Osteoblast (primary cell): Measurements from ENCODE around the gene PLXND1. TPM values are rescaled to one million over a fixed set of nuclear protein-coding genes. Genes with fewer than 3 reads are reported as not detected.

Experiments
- DNase-seq: peaks from one replicate; pipeline ENCODE4 v3.0.0; 2011; ENCODE audit warnings: low spot score, mixed read lengths; ENCODE audit not compliant: insufficient read length; ENCODE audit errors: missing footprints
- H2AFZ ChIP-seq: 2 replicates; pipeline ENCODE4 v1.6.0; 2011; ENCODE audit warnings: mild to moderate bottlenecking, low read length
- H3K27ac ChIP-seq: 2 replicates; pipeline ENCODE4 v1.5.1; 2011; ENCODE audit warnings: mild to moderate bottlenecking, low read depth, low read length, moderate library complexity
- H3K27me3 ChIP-seq: 2 replicates; pipeline ENCODE4 v1.6.0; 2012; ENCODE audit warnings: mild to moderate bottlenecking, control low read depth, inconsistent platforms, low read length, moderate library complexity; ENCODE audit not compliant: insufficient read depth
- H3K36me3 ChIP-seq: 2 replicates; pipeline ENCODE4 v1.5.1; 2011; ENCODE audit warnings: mild to moderate bottlenecking, low read length, control low read depth, moderate library complexity; ENCODE audit not compliant: insufficient read depth
- H3K4me1 ChIP-seq: 2 replicates; pipeline ENCODE4 v1.5.1; 2011; ENCODE audit warnings: mild to moderate bottlenecking, low read length, control low read depth, moderate library complexity; ENCODE audit not compliant: insufficient read depth
- H3K4me2 ChIP-seq: 2 replicates; pipeline ENCODE4 v1.6.0; 2011; ENCODE audit warnings: mild to moderate bottlenecking, low read length; ENCODE audit not compliant: insufficient read depth
- H3K4me3 ChIP-seq: fragments of 200-600 bp; sonication (generic); 3 replicates; pipeline ENCODE4 v1.5.1; 2012; ENCODE audit warnings: mild to moderate bottlenecking, low read length, inconsistent platforms; ENCODE audit not compliant: insufficient read depth
- H3K79me2 ChIP-seq: 2 replicates; pipeline ENCODE4 v1.6.0; 2012; ENCODE audit warnings: mild to moderate bottlenecking, low read length, control low read depth, inconsistent platforms; ENCODE audit not compliant: insufficient read depth
- H3K9me3 ChIP-seq: 2 replicates; pipeline ENCODE4 v1.5.1; 2011; ENCODE audit warnings: low read depth, low read length, control low read depth
- H4K20me1 ChIP-seq: 2 replicates; pipeline ENCODE4 v1.6.0; 2012; ENCODE audit warnings: mild to moderate bottlenecking, low read length, control low read depth; ENCODE audit not compliant: insufficient read depth
- total RNA-seq: library from RNA; depleted of rRNA; stranded (reverse); fragments of >200 nt; gene quantifications from 2 replicates; pipeline ENCODE4 v1.2.3, GENCODE V29; 2012
- TF ChIP-seq, protein P1 (sequence below): IDR thresholded peaks from 2 replicates; pipeline ENCODE4 v1.5.1; 2011; ENCODE audit warnings: mild to moderate bottlenecking, low read depth, low read length, moderate library complexity; ENCODE audit errors: extremely low read depth

PLXND1 gene
- total RNA-seq, 1 donor: 134 TPM

- Histone ChIP-seq H3K4me2 (no peak overlapping the region), H4K20me1 (no peaks in the 10 kb centered on the region), H3K27me3 (no peaks in the 10 kb centered on the region), H3K36me3 (no peaks in the 10 kb centered on the region), H3K4me1 (peaks cover 8% of the 10 kb centered on the region), H3K27ac (no peak overlapping the region), H3K9me3 (no peaks in the 10 kb centered on the region), H3K4me3 (no peak overlapping the region), H2AFZ (no peak overlapping the region), H3K79me2 (no peaks in the 10 kb centered on the region)
- DNase-seq: peak; percentile 58
- TF ChIP-seq, protein P1, sequence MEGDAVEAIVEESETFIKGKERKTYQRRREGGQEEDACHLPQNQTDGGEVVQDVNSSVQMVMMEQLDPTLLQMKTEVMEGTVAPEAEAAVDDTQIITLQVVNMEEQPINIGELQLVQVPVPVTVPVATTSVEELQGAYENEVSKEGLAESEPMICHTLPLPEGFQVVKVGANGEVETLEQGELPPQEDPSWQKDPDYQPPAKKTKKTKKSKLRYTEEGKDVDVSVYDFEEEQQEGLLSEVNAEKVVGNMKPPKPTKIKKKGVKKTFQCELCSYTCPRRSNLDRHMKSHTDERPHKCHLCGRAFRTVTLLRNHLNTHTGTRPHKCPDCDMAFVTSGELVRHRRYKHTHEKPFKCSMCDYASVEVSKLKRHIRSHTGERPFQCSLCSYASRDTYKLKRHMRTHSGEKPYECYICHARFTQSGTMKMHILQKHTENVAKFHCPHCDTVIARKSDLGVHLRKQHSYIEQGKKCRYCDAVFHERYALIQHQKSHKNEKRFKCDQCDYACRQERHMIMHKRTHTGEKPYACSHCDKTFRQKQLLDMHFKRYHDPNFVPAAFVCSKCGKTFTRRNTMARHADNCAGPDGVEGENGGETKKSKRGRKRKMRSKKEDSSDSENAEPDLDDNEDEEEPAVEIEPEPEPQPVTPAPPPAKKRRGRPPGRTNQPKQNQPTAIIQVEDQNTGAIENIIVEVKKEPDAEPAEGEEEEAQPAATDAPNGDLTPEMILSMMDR: no peak
These were observed 75.7 kb downstream of the PLXND1 start for GRCh38 chr3:129530821-129531220.

- no peak overlapping the region for H3K27ac ChIP-seq
- peak overlapping the region; percentile 76 for H2AFZ ChIP-seq
- H4K20me1 ChIP-seq: no peaks in the 10 kb centered on the region
- no peaks in the 10 kb centered on the region for H3K79me2 ChIP-seq
- H3K4me1 ChIP-seq: peaks cover 13% of the 10 kb centered on the region
- H3K27me3 ChIP-seq: no peaks in the 10 kb centered on the region
- no peak overlapping the region for H3K4me3 ChIP-seq
- no peaks in the 10 kb centered on the region for H3K36me3 ChIP-seq
- H3K4me2 ChIP-seq: peak overlapping the region; percentile 24
- no peaks in the 10 kb centered on the region for H3K9me3 ChIP-seq
- TF ChIP-seq, protein P1: no peak
- DNase-seq: peak; percentile 88
These were observed 76.2 kb downstream of the PLXND1 start for GRCh38 chr3:129530251-129530791.

GRCh38 chr3:129529436-129530210 lies 76.9 kb downstream of the PLXND1 start:
- peak; percentile 71 for DNase-seq
- TF ChIP-seq, protein P1: no peak
- H2AFZ ChIP-seq: peak overlapping the region; percentile 76
- H3K27me3 ChIP-seq: no peaks in the 10 kb centered on the region
- H3K4me1 ChIP-seq: peaks cover 15% of the 10 kb centered on the region
- H3K36me3 ChIP-seq: no peaks in the 10 kb centered on the region
- no peak overlapping the region for H3K27ac ChIP-seq
- H4K20me1 ChIP-seq: no peaks in the 10 kb centered on the region
- H3K9me3 ChIP-seq: no peaks in the 10 kb centered on the region
- peak overlapping the region; percentile 24 for H3K4me2 ChIP-seq
- no peak overlapping the region for H3K4me3 ChIP-seq
- H3K79me2 ChIP-seq: no peaks in the 10 kb centered on the region

- Histone ChIP-seq H3K4me1 (peaks cover 15% of the 10 kb centered on the region), H2AFZ (no peak within 1 kb of the TSS), H3K9me3 (no peaks in the 10 kb centered on the region), H3K36me3 (no peaks in the 10 kb centered on the region), H4K20me1 (no peaks in the 10 kb centered on the region), H3K79me2 (no peaks in the 10 kb centered on the region), H3K27me3 (no peaks in the 10 kb centered on the region), H3K4me2 (no peak within 1 kb of the TSS), H3K4me3 (no peak within 1 kb of the TSS), H3K27ac (no peak within 1 kb of the TSS)
- TF ChIP-seq, protein P1: no peak
- peak; percentile 53 for DNase-seq
These were observed 77.8 kb downstream of the PLXND1 start, which contains the start of gene RHO for GRCh38 chr3:129528589-129529100. RHO (plus strand) TSS chr3:129528639; CDS start chr3:129528734, 95 bp downstream.
